ENCODE measurements around the gene RIPOR2. TPM values are rescaled to one million over a fixed set of nuclear protein-coding genes. Genes with fewer than 3 reads are reported as not detected.

RIPOR2 gene
- total RNA-seq, 1 donor = 5.2 TPM

DNA sequence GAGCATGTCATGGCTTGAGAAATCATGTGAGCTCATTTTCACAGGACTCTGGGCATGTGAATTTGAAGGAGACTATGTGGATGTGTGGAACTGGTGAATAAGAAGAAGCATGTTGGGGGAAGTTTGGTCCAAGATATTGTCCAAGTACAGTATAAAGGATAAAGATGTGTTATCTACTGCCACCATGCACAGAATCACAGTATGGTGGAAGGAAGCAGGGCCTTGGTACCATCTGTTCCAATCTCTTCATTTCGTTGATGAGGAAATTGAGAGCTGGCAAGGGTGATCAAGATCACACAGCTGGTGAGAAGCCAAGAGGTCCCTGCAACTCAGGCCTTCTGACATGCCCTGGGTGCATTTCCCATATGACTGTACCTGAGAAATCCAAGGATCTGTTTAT is 31.5 kb upstream of the RIPOR2 start:
- no peak overlapping the region for H3K4me3 ChIP-seq (ENCODE audit: low read depth, low read length)
- TF ChIP-seq CTCF (IDR thresholded peaks at IDR 0.05; ENCODE audit: insufficient read depth, low read depth, low read length) = no peak
- DNase-seq (ENCODE audit: low read depth) = no peak

DNA sequence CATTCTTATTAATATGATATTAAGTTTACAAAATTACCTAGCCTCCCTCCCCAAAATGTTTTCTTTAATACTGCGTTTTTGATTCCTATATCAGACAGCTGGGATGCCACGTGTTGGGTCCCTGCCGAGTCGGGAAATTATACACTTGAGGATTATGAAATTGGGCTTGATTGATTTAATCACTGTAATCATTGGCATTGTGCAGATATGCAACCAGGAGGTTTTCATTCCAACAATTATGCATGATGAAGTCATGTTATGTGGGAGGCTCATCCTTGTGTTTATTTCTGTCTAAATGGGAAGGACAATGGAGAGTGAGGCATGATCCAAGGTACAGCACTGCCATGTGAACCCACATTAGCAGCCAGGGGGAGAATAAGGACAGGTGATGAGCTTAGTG is 30.6 kb upstream of the RIPOR2 start:
- no peak for TF ChIP-seq CTCF (IDR thresholded peaks at IDR 0.05; ENCODE audit: insufficient read depth, low read depth, low read length)

DNA sequence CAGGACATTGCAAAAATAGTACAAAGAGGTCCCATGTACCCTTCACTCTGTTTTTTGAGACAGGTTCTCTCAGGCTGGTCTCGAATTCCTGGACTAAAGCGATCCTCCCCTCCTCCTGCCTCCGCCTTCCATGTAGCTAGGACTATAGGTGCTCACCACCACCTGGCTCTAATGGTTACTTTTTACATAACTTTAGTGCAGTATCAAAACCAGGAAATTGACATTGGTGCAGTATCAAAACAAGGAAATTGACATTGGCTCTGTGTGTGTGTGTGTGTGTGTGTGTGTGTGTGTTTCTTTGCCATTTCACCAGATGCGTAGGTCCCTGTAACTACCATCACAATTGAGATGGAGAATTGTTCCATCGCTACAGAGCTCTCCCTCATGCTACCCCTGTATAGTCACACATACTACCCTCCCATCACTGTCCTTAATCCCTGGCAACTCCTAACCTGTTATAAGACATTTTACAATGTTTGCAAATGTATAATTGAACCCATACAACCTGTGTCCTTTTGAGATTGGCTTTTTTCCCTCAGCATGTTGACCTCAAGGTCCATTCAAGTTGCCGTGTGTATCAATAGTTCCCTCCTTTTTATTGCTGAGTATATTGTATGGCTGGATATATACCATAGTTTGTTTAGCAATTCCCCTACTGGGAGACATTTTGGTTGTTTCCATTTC is 28.3 kb upstream of the RIPOR2 start:
- DNase-seq (ENCODE audit: low read depth) = no peak
- no peak overlapping the region for H3K4me3 ChIP-seq (ENCODE audit: low read depth, low read length)
- TF ChIP-seq CTCF (IDR thresholded peaks at IDR 0.05; ENCODE audit: insufficient read depth, low read depth, low read length) = no peak

More for the DNA sequence above, 30.6 kb upstream of the RIPOR2 start:
- DNase-seq (ENCODE audit: low read depth) = no peak
- H3K4me3 ChIP-seq (ENCODE audit: low read depth, low read length) = no peak overlapping the region

DNA sequence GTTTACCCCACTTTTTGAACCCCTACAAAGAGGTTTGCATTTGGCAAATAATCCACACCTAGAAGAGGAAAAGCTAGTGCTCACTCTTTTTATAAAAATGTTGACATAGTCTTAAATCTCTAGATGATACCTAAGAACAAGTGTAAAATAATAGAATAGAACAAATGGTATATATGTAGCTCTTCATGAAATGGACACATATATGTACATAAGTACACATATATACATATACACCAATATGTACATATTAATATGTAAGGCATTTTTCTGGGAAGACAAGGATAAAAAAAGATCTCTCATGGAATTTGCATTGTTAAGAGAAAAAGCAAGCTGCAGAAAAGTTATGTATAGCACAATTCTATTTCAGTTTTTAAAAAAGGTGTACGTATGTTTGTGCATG is 27.6 kb upstream of the RIPOR2 start:
- H3K4me3 ChIP-seq (ENCODE audit: low read depth, low read length) = no peak overlapping the region
- DNase-seq (ENCODE audit: low read depth) = no peak
- no peak for TF ChIP-seq CTCF (IDR thresholded peaks at IDR 0.05; ENCODE audit: insufficient read depth, low read depth, low read length)

GRCh38 chr6:24961852-24962251 is 26.1 kb upstream of the RIPOR2 start:
- no peak for TF ChIP-seq CTCF (IDR thresholded peaks at IDR 0.05; ENCODE audit: insufficient read depth, low read depth, low read length)
- H3K4me3 ChIP-seq (ENCODE audit: low read depth, low read length) = no peak overlapping the region
- no peak for DNase-seq (ENCODE audit: low read depth)

DNA sequence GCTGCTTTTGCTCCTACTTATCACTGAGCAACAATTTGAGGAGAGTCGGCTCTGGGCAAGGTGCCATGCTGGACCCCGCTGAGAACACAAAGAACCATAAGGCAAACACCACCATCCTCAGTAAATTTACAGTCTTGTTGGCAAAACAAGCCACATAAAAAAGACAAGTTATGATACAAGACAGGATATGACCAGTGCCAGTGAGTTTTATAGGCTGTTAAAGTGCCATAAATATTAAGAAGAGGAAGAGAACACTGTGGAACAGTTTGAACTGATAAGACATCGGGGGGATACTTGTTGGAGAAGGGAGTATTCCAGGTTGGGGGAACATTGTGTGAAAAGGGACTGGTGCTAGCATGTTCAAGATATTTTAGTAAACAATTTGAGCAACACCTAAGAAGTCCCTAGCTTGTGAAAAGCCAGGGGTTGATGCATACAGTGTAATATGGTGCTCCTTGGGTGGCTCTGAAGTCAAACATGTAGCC is 25.3 kb upstream of the RIPOR2 start:
- no peak for TF ChIP-seq CTCF (IDR thresholded peaks at IDR 0.05; ENCODE audit: insufficient read depth, low read depth, low read length)
- peak; percentile 22 for DNase-seq (ENCODE audit: low read depth)
- no peak overlapping the region for H3K4me3 ChIP-seq (ENCODE audit: low read depth, low read length)

- no peak for DNase-seq (ENCODE audit: low read depth)
- no peak for TF ChIP-seq CTCF (IDR thresholded peaks at IDR 0.05; ENCODE audit: insufficient read depth, low read depth, low read length)
Observed at GRCh38 chr6:24959319-24959718, 23.6 kb upstream of the RIPOR2 start.

More at GRCh38 chr6:24959319-24959718, 23.6 kb upstream of the RIPOR2 start:
- H3K4me3 ChIP-seq (ENCODE audit: low read depth, low read length) = no peak overlapping the region
